AG09319 (cell line): ENCODE measurements around the gene PEAR1.

Source experiments
- DNase-seq: peaks from one replicate; pipeline ENCODE4 v3.0.0-alpha.2; 2010; ENCODE audit warnings: low read depth; ENCODE audit errors: extremely low read depth
- CTCF ChIP-seq: IDR thresholded peaks from 2 replicates; pipeline ENCODE4 v1.5.1; 2011; ENCODE audit warnings: low read depth, mild to moderate bottlenecking, inconsistent platforms, low read length, moderate library complexity

Gene PEAR1

GRCh38 chr1:156883919-156884318 is 9.6 kb upstream of the PEAR1 start:
- no peak for DNase-seq
- TF ChIP-seq CTCF: no peak

- no peak for TF ChIP-seq CTCF
- DNase-seq: no peak
Observed at GRCh38 chr1:156884560-156885184, 8.8 kb upstream of the PEAR1 start.

GRCh38 chr1:156885314-156885713 is 8.2 kb upstream of the PEAR1 start:
- no peak for DNase-seq
- TF ChIP-seq CTCF: no peak

GRCh38 chr1:156885880-156886355 is 7.6 kb upstream of the PEAR1 start:
- no peak for DNase-seq
- TF ChIP-seq CTCF: no peak

GRCh38 chr1:156886583-156887281 is 6.8 kb upstream of the PEAR1 start:
- no peak for DNase-seq
- TF ChIP-seq CTCF: no peak

- no peak for DNase-seq
- no peak for TF ChIP-seq CTCF
Observed at GRCh38 chr1:156887317-156887716, 6.2 kb upstream of the PEAR1 start.

- no peak for DNase-seq
- no peak for TF ChIP-seq CTCF
Observed at GRCh38 chr1:156887734-156888133, 5.8 kb upstream of the PEAR1 start.
